ENCODE results near the gene ZNF574. TPM values are rescaled to one million over a fixed set of nuclear protein-coding genes. Genes with fewer than 3 reads are reported as not detected.

Gene ZNF574
- total and polyA plus RNA-seq, 2 of the 8 experiments (the other 6 are each of a cell fraction or from before 2014, with no cell fraction given): 27.0 to 38.8 TPM

GRCh38 chr19:42053037-42053935, 22.7 kb upstream of the ZNF574 start:
- H4K5ac ChIP-seq (ENCODE audit: insufficient read length, low read depth, low read length): no peak overlapping the region
- H3K27me3 ChIP-seq (replicated peaks in 1 of 4; ENCODE audit: control insufficient read depth in 3 of 4, extremely low read depth in 1 of 4, insufficient read depth in 3 of 4, low read length in 3 of 4): no peaks in the 10 kb centered on the region
- H3K14ac ChIP-seq (ENCODE audit: insufficient read length): no peak overlapping the region
- no peaks in the 10 kb centered on the region for H3K23me2 ChIP-seq (ENCODE audit: low read depth, low read length)
- H3K18ac ChIP-seq (ENCODE audit: extremely low read depth, low read length): no peak overlapping the region
- H3K23ac ChIP-seq (ENCODE audit: insufficient read length): no peak overlapping the region
- H2BK15ac ChIP-seq (ENCODE audit: low read length): no peak overlapping the region
- CTCF ChIA-PET (ENCODE audit: partially characterized antibody): interaction anchor here (0.8 to 5.6 kb wide), 7 partner anchors 9 to 348 kb away, joined by 3 to 23 read pairs (median 4); no protein-coding TSS in a partner anchor
- POLR2A ChIA-PET (ENCODE audit: partially characterized antibody): interaction anchor here (1.3 kb wide), 1 partner anchor 20 kb away, joined by 3 read pairs; no protein-coding TSS in a partner anchor
- no peak overlapping the region for H2BK120ac ChIP-seq (replicated peaks; ENCODE audit: low read depth, low read length)
- H4K8ac ChIP-seq (ENCODE audit: extremely low read depth, insufficient read depth, low read length): no peak overlapping the region; the same call in 1 of the 2 replicates
- H4K91ac ChIP-seq (replicated peaks; ENCODE audit: insufficient read length, low read length): no peak overlapping the region
- DNase-seq (ENCODE audit: low read depth in 1 of 2, low spot score in 2 of 2): no peak
- no peaks in the 10 kb centered on the region for H3K79me2 ChIP-seq (ENCODE audit: control insufficient read depth in 1 of 2, insufficient read depth in 2 of 2, low read length in 2 of 2)
- H3K27ac ChIP-seq (ENCODE audit: low read depth, low read length): no peak overlapping the region
- H3K4me2 ChIP-seq (ENCODE audit: insufficient read depth in 1 of 2, low read depth in 2 of 2, low read length in 2 of 2): no peak overlapping the region
- H3K4ac ChIP-seq (replicated peaks; ENCODE audit: insufficient read length, low read depth, low read length): no peak overlapping the region
- no peak overlapping the region for H2BK20ac ChIP-seq (ENCODE audit: low read length)
- no peak overlapping the region for H2AFZ ChIP-seq (ENCODE audit: low read length)
- no peak overlapping the region for H2AK5ac ChIP-seq (ENCODE audit: low read depth, low read length)
- H3K4me3 ChIP-seq (ENCODE audit: extremely low read depth in 1 of 4, insufficient read depth in 2 of 4, low read depth in 3 of 4, low read length in 4 of 4): no peak overlapping the region
- H3K36me3 ChIP-seq (ENCODE audit: control insufficient read depth in 2 of 4, insufficient read depth in 4 of 4, low read length in 3 of 4): peaks cover 16 to 63% (median 53%) of the 10 kb centered on the region in 4 experiments
- H3K56ac ChIP-seq (replicated peaks; ENCODE audit: insufficient read length, low read depth, low read length): no peak overlapping the region
- H3K79me1 ChIP-seq (ENCODE audit: low read depth, low read length): no peaks in the 10 kb centered on the region
- H4K20me1 ChIP-seq (replicated peaks in 1 of 2; ENCODE audit: control insufficient read depth in 1 of 2, insufficient read depth in 2 of 2, low read length in 2 of 2): peaks cover 0 to 16% of the 10 kb centered on the region in 2 experiments
- H3K9me3 ChIP-seq (ENCODE audit: insufficient read depth in 2 of 2, low read depth in 1 of 2, low read length in 1 of 2): no peaks in the 10 kb centered on the region
- no peak for FAIRE-seq
- H3K4me1 ChIP-seq (replicated peaks in 1 of 4; ENCODE audit: control insufficient read depth in 3 of 4, insufficient read depth in 4 of 4, low read length in 3 of 4): no peaks in the 10 kb centered on the region
- H3K9ac ChIP-seq (replicated peaks in 1 of 4; ENCODE audit: extremely low read depth in 1 of 4, low read depth in 3 of 4, low read length in 3 of 4): no peak overlapping the region
- 94% methylated on average over 16 of the region's 17 CpGs; no CpG with 5 or more reads in 1 of the 2 experiments for WGBS, 2 experiments (ENCODE audit: extremely low coverage in 1 of 2, insufficient coverage in 1 of 2, insufficient read length in 1 of 2, insufficient replicate concordance in 2 of 2, low coverage in 1 of 2, low lambda C conversion rate in 2 of 2, missing lambda C conversion rate in 1 of 2)
- no peak overlapping the region for H2BK12ac ChIP-seq (ENCODE audit: low read depth, low read length)
- H2BK5ac ChIP-seq (ENCODE audit: low read depth, low read length): no peak overlapping the region
- TF ChIP-seq JUND (IDR thresholded peaks at IDR 0.05; ENCODE audit: low read length): no peak
- no peak for TF ChIP-seq RFX5 (IDR thresholded peaks at IDR 0.05; ENCODE audit: borderline replicate concordance, low read depth, low read length)
- no peak for TF ChIP-seq GTF2F1 (IDR thresholded peaks at IDR 0.05; ENCODE audit: borderline replicate concordance, low read depth, low read length)
- TF ChIP-seq SUZ12 (IDR thresholded peaks at IDR 0.05; ENCODE audit: low read length): no peak
- TF ChIP-seq HDAC6 (IDR thresholded peaks at IDR 0.05; ENCODE audit: low read depth, low read length): no peak
- no peak for TF ChIP-seq MAFK (IDR thresholded peaks at IDR 0.05; ENCODE audit: low read depth, low read length)
- no peak for TF ChIP-seq CHD1 (IDR thresholded peaks at IDR 0.05; ENCODE audit: low read depth, low read length)
- TF ChIP-seq HDAC2 (IDR thresholded peaks at IDR 0.05; ENCODE audit: borderline replicate concordance in 1 of 2, low read depth in 2 of 2, low read length in 2 of 2): no peak
- TF ChIP-seq SIRT6 (IDR thresholded peaks at IDR 0.05; ENCODE audit: low read length): no peak
- TF ChIP-seq BRCA1 (IDR thresholded peaks at IDR 0.05; ENCODE audit: low read depth, low read length): no peak
- no peak for TF ChIP-seq BACH1 (IDR thresholded peaks at IDR 0.05; ENCODE audit: low read length)
- no peak for TF ChIP-seq CTBP2 (IDR thresholded peaks at IDR 0.05; ENCODE audit: borderline replicate concordance, insufficient read depth, insufficient read length, low read length)
- no peak for TF ChIP-seq CREB1 (IDR thresholded peaks at IDR 0.05)
